SW480 (cell line): Measurements from ENCODE around the gene RNF208.

Source experiments
- DNase-seq: peaks from one replicate; pipeline ENCODE4 v3.0.0-alpha.2; 2016; ENCODE audit warnings: low spot score

The RNF208 gene

DNA sequence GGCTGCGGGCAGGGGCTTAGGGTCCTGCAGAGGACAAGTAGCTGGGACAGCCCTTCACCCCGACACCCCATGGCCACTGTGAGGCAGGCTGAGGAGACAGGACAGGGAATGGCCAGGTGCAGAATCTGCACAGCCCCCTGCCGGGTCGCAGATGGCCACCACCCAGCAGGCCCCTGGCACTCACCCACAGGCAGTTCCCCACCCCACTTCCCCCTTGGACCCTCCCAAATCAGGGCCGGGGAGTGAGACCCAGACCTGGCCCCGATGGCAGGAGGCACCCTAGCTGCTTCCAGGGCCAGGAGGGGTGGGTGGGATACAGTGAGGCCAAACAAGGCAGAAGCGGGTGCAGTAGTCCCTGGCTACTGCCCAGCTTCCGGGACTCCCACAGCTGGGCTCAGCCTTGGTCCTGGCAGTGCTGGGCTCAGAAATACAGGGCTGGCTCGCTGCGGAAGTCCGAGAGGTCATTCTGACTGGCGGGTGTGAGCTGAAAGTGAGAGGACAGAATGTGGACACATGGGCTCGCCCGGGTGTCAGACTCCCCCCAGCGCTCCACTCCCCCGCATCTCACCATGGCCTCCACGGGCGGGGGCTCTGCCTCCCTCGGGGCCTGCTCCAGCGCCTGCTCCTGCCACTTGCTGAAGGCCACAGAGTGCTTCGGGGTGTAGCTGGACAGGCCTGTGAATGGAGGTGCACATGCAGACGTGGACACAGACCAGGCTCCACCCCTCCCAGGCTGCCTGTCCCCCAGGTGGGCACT, 30.2 kb downstream of the RNF208 start:
- no peak for DNase-seq

DNA sequence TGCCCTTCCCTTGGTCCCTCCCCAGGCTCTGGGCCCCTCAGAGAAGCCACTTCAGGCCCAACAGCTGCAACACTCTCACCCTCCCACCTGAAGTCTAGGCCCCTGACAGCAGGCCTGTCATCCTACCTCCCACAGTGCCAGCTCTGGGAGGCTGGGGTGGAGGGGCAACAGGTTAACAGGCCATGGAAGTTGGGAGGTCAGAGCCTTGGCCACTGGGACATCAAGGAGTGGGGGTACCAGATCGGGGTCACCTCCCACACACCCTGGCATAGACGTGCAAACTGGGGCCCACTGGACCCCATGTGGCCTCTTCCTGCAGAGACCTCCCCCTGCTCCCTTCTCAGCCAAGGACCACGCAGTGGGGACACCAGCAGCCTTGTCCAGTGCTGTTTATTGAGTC, 30.8 kb downstream of the RNF208 start:
- no peak for DNase-seq

DNA sequence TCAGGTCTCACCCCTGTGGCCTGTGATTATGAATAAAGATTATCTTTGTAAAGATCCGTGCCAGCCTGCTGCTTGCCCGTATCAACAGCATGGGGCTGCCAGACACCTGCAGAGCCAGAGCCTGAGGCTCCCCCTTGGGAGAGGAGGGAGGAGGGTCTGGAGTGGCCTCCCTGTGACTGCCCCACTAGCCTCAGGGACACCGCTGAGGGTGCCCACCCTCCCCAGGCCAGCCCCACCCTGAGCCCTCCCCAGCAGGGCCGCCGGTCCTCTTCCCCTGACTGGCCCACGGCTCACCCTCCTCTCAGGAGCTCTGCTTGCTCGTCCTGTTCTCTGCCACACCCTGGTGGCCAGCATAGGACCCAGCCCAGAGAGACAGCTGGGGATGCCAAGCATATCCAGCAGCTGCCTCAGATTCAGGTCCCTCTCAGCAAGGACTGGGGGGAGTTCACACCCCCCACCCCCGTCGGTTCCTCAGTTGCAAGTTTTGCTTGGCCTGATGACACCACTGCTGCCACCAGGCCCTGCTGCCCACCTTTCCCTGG, 31.7 kb downstream of the RNF208 start:
- no peak for DNase-seq

- no peak for DNase-seq
Observed at GRCh38 chr9:137189297-137190295, 32.4 kb downstream of the RNF208 start.

- DNase-seq = peak; percentile 88
Observed at GRCh38 chr9:137188490-137189296, 33.3 kb downstream of the RNF208 start, which contains the start of the genes ANAPC2 and SSNA1. Gene ANAPC2, minus strand, starts transcription at chr9:137188560. Its CDS starts 28 bp downstream, at chr9:137188532. Gene SSNA1, plus strand, starts transcription at chr9:137188676. Its CDS starts 51 bp downstream, at chr9:137188727.

GRCh38 chr9:137188086-137188489, 34.0 kb downstream of the RNF208 start:
- DNase-seq = no peak

DNA sequence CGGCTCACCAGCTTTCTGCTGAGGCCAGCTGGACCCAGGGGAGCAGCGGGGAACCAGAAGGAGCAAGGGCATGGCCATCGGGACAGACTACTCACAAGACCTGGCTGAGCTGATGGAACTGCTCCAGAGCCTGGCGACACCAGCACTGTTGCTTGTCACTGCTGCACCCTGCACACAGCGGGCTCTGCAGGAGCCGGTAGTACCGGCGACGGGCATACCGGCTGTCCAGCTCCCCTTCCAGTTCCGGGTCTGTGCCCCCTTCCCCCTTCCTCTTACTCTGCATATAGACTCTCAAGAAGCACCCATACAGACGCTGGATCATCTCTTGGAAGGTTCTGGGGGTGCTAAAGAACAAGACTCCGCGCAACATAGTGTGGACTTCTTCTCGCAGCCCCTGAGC, 34.7 kb downstream of the RNF208 start:
- no peak for DNase-seq

GRCh38 chr9:137186385-137186784, 35.7 kb downstream of the RNF208 start:
- no peak for DNase-seq

GRCh38 chr9:137185921-137186320, 36.1 kb downstream of the RNF208 start:
- no peak for DNase-seq

DNA sequence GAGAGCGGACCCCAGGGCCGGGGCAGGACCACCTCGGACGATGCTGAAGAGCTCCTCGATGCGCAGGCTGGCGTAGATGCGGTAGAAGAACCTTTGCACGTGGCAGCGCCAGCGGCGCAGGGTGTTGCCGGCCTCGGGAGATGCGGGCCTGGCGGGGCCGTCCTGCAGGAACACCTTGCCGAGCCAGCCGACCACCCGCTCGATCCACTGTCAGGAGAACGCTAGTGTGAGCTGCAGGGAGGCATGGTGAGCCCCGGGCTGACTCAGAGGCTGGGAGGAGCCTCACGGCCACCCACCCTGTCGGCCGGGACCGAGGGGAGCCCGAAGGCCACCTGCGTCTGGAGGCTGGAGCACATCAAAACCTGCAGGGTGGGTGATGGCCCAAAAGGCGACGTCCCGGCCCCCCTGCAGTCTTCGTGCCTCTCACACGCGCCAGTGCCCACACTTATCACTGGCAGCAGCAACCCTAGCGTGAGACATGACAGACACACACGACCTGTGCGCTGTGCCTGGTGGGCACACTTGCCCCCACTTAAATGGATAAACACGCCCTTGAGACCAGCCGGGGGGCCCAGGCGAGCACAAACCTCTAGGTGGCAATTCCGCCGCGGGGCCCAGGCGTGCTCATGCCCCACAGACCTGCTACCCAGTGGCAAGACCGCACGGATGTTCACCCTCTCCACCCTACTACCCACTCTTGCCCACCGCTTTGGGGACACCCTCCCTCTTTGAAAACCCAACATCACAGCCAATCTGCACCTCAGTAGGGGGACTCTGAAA, 37.0 kb downstream of the RNF208 start:
- DNase-seq = no peak

- DNase-seq = no peak
Observed at GRCh38 chr9:137183980-137184595, 38.0 kb downstream of the RNF208 start.

DNA sequence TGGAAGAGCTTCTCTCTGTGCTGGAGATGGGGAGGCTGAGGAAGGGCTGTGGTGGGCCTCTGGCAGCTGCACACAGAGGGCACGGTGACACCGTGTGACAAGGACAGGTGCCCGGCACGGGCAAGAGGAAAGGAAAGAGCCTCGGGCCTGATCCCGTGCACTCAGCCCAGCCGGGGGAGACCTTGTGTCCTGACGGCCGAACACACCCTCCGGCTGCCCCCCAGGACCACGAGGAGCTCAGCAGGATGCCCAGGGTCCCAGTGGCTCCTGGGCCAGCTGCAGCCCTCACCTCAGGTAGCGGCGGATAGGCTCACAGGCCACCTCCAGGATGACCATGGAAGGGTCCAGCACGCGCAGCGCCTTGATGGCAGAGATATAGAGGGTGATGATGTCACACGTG, 39.2 kb downstream of the RNF208 start:
- DNase-seq = no peak

DNA sequence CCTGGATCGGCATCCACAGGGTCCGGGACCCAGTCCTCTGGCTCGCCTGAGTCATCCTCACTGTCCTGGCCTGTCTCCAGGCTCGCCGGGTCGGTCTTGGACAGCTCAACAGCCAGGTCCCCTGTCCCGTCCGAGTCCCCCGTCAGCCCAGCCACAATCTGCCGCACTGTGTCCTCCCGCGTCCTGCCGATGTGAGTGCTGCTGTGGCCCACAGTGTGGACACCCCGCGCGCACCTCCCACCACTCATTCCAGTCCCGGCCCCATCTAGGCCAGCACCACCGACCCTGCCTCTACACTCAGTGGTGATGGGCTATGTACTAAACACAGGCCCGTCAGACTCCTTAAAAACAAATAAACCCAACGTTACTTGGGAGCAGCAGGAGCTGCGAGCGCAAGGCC, 40.4 kb downstream of the RNF208 start:
- DNase-seq = no peak

- DNase-seq = no peak
Observed at GRCh38 chr9:137180491-137180890, 41.5 kb downstream of the RNF208 start.

DNA sequence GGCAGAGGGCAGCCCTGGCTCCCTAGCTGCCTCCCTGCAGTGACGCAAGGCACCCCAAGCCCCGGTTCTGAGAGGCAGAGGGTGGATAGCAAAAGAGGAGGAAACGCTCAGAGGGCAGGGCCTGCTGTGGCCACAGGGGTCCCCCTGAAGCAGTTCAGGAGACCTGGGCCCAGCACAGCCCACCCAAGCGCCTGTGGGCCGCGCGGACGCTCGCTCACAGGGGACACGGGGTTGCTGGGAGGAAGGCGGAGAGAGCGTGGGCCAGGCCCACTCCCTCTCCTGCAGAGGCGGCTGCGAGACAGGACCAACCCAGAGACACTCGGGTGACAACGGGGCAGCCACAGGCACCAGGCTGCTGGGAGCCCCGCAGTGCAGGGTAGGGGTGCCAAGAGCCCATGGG, 42.3 kb downstream of the RNF208 start:
- no peak for DNase-seq

DNA sequence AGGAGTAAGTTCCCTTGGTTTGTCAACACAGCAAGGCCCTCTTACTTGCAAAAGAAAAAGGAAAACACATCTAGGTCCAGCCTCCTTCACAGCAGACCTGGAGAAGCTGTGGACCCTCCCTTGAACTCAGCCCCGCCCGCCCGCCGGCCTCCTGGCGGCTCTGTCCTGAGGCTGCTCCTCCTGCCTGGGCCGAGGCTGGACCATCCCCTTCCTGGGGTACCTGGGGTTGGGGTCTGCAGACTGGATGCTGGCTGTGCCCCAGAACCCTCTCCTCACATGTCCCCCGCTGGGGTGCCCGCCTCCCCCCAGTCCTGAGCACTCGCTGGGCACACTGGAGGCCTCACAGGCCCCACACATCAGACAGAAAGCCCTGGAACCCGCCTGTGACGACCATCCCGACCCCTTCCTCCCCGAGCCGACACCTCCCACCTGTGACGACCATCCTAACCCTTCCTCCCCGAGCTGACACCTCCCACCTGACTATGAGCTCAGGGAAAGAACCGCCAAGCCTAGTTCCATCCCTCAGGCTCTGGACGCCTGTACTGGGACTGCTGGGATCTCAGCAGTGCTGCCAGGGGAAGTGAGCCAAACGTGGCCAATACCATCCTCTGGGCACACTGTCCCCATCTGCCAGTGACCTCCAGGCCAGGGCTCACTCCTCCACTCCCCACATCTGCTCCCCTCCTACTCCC, 43.0 kb downstream of the RNF208 start:
- no peak for DNase-seq

- no peak for DNase-seq
Observed at GRCh38 chr9:137178201-137178938, 43.7 kb downstream of the RNF208 start.

DNA sequence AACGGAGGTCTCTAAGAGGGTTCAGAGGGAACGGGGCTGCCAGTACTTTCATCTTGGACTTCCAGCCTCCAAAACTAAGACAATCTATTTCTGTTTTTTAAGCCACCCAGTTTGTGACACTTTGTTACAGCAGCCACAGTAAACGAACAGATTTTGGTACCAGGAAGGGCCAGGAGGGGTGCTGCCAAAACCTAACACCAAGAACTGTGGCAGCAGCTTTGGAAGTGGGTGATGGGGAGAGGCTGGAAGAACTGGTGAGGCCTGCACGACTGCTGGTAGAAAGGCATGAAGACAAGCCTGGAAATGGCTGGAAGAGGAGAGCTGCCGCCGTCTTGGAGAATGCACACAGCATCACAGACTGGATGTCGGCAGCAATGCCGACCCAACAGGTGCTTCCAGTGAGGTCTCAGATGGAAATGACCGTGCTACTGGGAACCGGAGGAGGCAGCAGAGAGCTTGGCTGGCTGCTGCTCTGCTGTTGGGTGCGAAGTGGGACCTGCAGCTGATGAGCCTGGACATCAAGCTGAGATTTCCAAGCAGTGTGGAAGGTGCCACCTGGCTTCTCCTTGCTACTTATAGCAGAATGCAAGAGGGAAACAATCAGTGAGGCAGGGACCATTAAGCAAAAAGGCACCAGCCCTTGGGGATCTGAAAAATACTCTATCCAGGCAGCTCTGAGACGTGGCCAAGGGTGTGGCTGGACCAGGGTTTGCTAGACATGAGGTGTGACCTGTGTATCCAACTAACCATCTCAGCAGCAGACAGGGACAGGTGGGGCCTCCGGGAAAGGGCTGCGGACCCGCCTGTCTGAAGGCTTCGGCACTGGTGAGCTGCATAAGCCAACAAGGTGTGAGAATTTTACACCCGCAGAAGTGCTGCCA, 45.5 kb downstream of the RNF208 start:
- peak; percentile 68 for DNase-seq
